Body of pancreas (tissue), 4 donors: Measurements from ENCODE around the gene DLAT. TPM values are rescaled to one million over a fixed set of nuclear protein-coding genes. Genes with fewer than 3 reads are reported as not detected.
"Not testable (repeated sequence)": the region's sequence is repeated elsewhere in the genome, so short reads cannot be mapped to it uniquely, and the experiment has no call there.

Experiments
- ATAC-seq: fragments of 150-250 bp; one replicate; pipeline ENCODE4 v1.9.1; 2016
- DNase-seq, 4 donors: peaks; one replicate each; pipeline ENCODE4 v3.0.0-alpha.2; 2019
- H3K27ac ChIP-seq, 4 donors: fragments of 200-600 bp; sonication (generic); 1 replicate in 3 of 4; 2 replicates in 1 of 4; pipeline versions ENCODE4 v1.5.1 to v1.6.1; 2016 to 2019; ENCODE audit warnings: mild to moderate bottlenecking in 1 of 4, mixed read lengths in 1 of 4, moderate library complexity in 1 of 4
- H3K27me3 ChIP-seq, 2 donors: fragments of 200-600 bp; sonication (generic); one replicate each; pipeline ENCODE4 v1.6.0; 2016; ENCODE audit warnings: mild to moderate bottlenecking in 1 of 2
- H3K36me3 ChIP-seq, 2 donors: fragments of 200-600 bp; sonication (generic); replicated peaks in 1 of 2; 2 replicates each; pipeline ENCODE4 v1.5.1; 2016; ENCODE audit warnings: low read depth in 2 of 2; ENCODE audit not compliant: insufficient read depth in 1 of 2
- H3K4me1 ChIP-seq: fragments of 200-600 bp; sonication (generic); one replicate; pipeline ENCODE4 v1.6.0; 2016
- H3K4me3 ChIP-seq, 2 donors: fragments of 200-600 bp; sonication (generic); 1 replicate in 1 of 2; 2 replicates in 1 of 2; pipeline ENCODE4 v1.5.1; 2016 to 2019
- H3K9me3 ChIP-seq, 3 donors: fragments of 200-600 bp; sonication (generic); 1 replicate in 2 of 3; 2 replicates in 1 of 3; pipeline ENCODE4 v1.5.1; 2016
- POLR2A ChIP-seq, 3 donors: fragments of 450-650 bp; IDR thresholded peaks; one replicate each; pipeline ENCODE4 v1.6.1; 2016; ENCODE audit warnings: antibody characterized with exemption in 3 of 3, mild to moderate bottlenecking in 2 of 3
- WGBS, 2 donors: methylation state at CpG; one replicate each; pipeline ENCODE4 v1.1.5; 2017; 5-methylcytosine and 5-hydroxymethylcytosine counted together
- intact Hi-C: fragments of 100-400 bp; cut with DNase I; formaldehyde crosslinking; loops from one replicate; pipeline ENCODE4 v1.15.1; 2023
- total RNA-seq, 2 donors: library from RNA; depleted of rRNA; stranded (reverse); fragments of >200 nt; gene quantifications; one replicate each; pipeline ENCODE4 v1.1.0, GENCODE V29; 2016
- TF ChIP-seq, protein P1 (sequence below), 7 experiments: fragments of 450-650 bp in 4 of 7; fragments of 200-600 bp in 3 of 7; sonication (generic) in 3 of 7; IDR thresholded peaks; one replicate each; pipeline ENCODE4 v1.5.1; 2016 to 2019; ENCODE audit warnings: antibody characterized with exemption in 7 of 7

The DLAT gene
- total RNA-seq, 2 donors from 2014 or later = 10.4 to 10.5 TPM

GRCh38 chr11:112087212-112087611 is 62.0 kb downstream of the DLAT start:
- Histone ChIP-seq H3K4me1 (peaks cover 32% of the 10 kb centered on the region), H3K36me3 (peaks cover 0 to 24% of the 10 kb centered on the region in 2 donors), H3K27me3 (no peaks in the 10 kb centered on the region), H3K9me3 (no peaks in the 10 kb centered on the region), H3K27ac (peak overlapping the region; percentile 59 to 78 (median 66)), H3K4me3 (peak overlapping the region; percentile 33 to 96)
- no peak for DNase-seq
- 13 to 14% methylated on average over 10 of the region's 10 CpGs for WGBS, 2 donors
- TF ChIP-seq POLR2A (IDR thresholded peaks at IDR 0.05) = no peak
- TF ChIP-seq, protein P1, sequence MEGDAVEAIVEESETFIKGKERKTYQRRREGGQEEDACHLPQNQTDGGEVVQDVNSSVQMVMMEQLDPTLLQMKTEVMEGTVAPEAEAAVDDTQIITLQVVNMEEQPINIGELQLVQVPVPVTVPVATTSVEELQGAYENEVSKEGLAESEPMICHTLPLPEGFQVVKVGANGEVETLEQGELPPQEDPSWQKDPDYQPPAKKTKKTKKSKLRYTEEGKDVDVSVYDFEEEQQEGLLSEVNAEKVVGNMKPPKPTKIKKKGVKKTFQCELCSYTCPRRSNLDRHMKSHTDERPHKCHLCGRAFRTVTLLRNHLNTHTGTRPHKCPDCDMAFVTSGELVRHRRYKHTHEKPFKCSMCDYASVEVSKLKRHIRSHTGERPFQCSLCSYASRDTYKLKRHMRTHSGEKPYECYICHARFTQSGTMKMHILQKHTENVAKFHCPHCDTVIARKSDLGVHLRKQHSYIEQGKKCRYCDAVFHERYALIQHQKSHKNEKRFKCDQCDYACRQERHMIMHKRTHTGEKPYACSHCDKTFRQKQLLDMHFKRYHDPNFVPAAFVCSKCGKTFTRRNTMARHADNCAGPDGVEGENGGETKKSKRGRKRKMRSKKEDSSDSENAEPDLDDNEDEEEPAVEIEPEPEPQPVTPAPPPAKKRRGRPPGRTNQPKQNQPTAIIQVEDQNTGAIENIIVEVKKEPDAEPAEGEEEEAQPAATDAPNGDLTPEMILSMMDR (IDR thresholded peaks at IDR 0.05) = no peak
- intact Hi-C loops = no loop called here
- no peak for ATAC-seq

GRCh38 chr11:112095302-112095701 is 70.1 kb downstream of the DLAT start:
- H3K27ac ChIP-seq, H3K4me3 ChIP-seq, H3K27me3 ChIP-seq, H3K4me1 ChIP-seq, intact Hi-C loops, DNase-seq, H3K9me3 ChIP-seq, ATAC-seq: not testable (repeated sequence)
- WGBS, 2 donors = 90 to 91% methylated on average over 2 of the region's 2 CpGs
- peaks cover 0 to 18% of the 10 kb centered on the region in 2 donors for H3K36me3 ChIP-seq

DNA sequence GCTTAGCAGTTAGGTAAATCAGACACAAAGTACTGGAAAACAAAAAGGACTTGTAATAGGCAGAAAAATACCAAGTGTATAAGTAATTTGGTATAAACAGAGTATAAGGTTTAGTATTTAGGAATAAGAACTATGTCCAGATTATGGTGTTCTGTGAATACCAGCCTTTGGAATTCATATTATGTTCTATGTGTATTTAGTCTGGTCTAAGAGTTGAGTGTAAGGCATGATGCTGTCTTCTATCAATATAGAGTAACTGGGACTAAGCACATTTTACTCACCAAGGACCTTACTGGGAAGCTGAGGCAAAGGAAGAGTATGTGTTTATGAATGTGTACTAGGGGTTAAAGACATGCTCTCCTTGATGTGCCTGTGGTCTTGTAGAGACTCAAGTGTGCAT is 71.0 kb downstream of the DLAT start:
- Histone ChIP-seq H3K27me3 (no peaks in the 10 kb centered on the region), H3K4me3 (no peak overlapping the region), H3K9me3 (no peaks in the 10 kb centered on the region), H3K27ac (no peak overlapping the region), H3K36me3 (peaks cover 0 to 14% of the 10 kb centered on the region in 2 donors), H3K4me1 (no peaks in the 10 kb centered on the region)
- DNase-seq (no peak), ATAC-seq (no peak)
- intact Hi-C loops = no loop called here
- TF ChIP-seq, protein P1 (IDR thresholded peaks at IDR 0.05) = no peak

GRCh38 chr11:112097734-112098528 is 72.7 kb downstream of the DLAT start:
- TF ChIP-seq, protein P1 (IDR thresholded peaks at IDR 0.05) = no peak
- TF ChIP-seq POLR2A (IDR thresholded peaks at IDR 0.05) = no peak
- Histone ChIP-seq H3K27ac (no peak overlapping the region), H3K4me1 (no peaks in the 10 kb centered on the region), H3K36me3 (peaks cover 0 to 7% of the 10 kb centered on the region in 2 donors), H3K9me3 (no peaks in the 10 kb centered on the region), H3K4me3 (no peak overlapping the region), H3K27me3 (no peaks in the 10 kb centered on the region)
- DNase-seq = no peak
- ATAC-seq = no peak
- intact Hi-C loops = no loop called here
- 88 to 92% methylated on average over 11 of the region's 11 CpGs for WGBS, 2 donors

- DNase-seq (no peak), ATAC-seq (no peak)
- no peak overlapping the region for H3K27ac ChIP-seq
- H3K27me3 ChIP-seq = no peaks in the 10 kb centered on the region
- H3K4me1 ChIP-seq = no peaks in the 10 kb centered on the region
- no peaks in the 10 kb centered on the region for H3K9me3 ChIP-seq
- H3K4me3 ChIP-seq = no peak overlapping the region
- no peak for TF ChIP-seq POLR2A (IDR thresholded peaks at IDR 0.05)
- TF ChIP-seq, protein P1 (IDR thresholded peaks at IDR 0.05) = no peak
- peaks cover 0 to 5% of the 10 kb centered on the region in 2 donors for H3K36me3 ChIP-seq
- 55 to 58% methylated on average over 2 of the region's 2 CpGs for WGBS, 2 donors
- intact Hi-C loops = no loop called here
Measured at GRCh38 chr11:112100462-112100861, 75.3 kb downstream of the DLAT start.
